NCI-H2029 (cell line): ENCODE results near the gene CFAP299.

Experiments
- DNase-seq: peaks from one replicate; lab custom pipeline; 2025; lab: John Stamatoyannopoulos, UW

The CFAP299 gene

GRCh38 chr4:80515496-80515895, 180.0 kb downstream of the CFAP299 start:
- DNase-seq: no peak

GRCh38 chr4:80521438-80521837, 185.9 kb downstream of the CFAP299 start:
- DNase-seq: no peak

- no peak for DNase-seq
Measured at GRCh38 chr4:80526697-80527096, 191.2 kb downstream of the CFAP299 start.

GRCh38 chr4:80529026-80529425, 193.5 kb downstream of the CFAP299 start:
- DNase-seq: no peak

GRCh38 chr4:80532674-80533333, 197.3 kb downstream of the CFAP299 start:
- DNase-seq: no peak

GRCh38 chr4:80535551-80535950, 200.0 kb downstream of the CFAP299 start:
- no peak for DNase-seq

GRCh38 chr4:80538276-80538926, 202.9 kb downstream of the CFAP299 start:
- DNase-seq: no peak

- no peak for DNase-seq
Measured at GRCh38 chr4:80539190-80539589, 203.7 kb downstream of the CFAP299 start.

- no peak for DNase-seq
Measured at GRCh38 chr4:80540349-80540748, 204.8 kb downstream of the CFAP299 start.

- DNase-seq: no peak
Measured at GRCh38 chr4:80540785-80541469, 205.4 kb downstream of the CFAP299 start.

- no peak for DNase-seq
Measured at GRCh38 chr4:80542747-80543146, 207.2 kb downstream of the CFAP299 start.

GRCh38 chr4:80560337-80560736, 224.8 kb downstream of the CFAP299 start:
- no peak for DNase-seq

GRCh38 chr4:80566203-80566872, 230.8 kb downstream of the CFAP299 start:
- DNase-seq: peak; percentile 1

- DNase-seq: no peak
Measured at GRCh38 chr4:80568891-80569290, 233.4 kb downstream of the CFAP299 start.

- DNase-seq: no peak
Measured at GRCh38 chr4:80576796-80577195, 241.3 kb downstream of the CFAP299 start.

- no peak for DNase-seq
Measured at GRCh38 chr4:80578001-80578400, 242.5 kb downstream of the CFAP299 start.

GRCh38 chr4:80585542-80585941, 250.0 kb downstream of the CFAP299 start:
- DNase-seq: no peak

- no peak for DNase-seq
Measured at GRCh38 chr4:80586716-80587115, 251.2 kb downstream of the CFAP299 start.

- DNase-seq: no peak
Measured at GRCh38 chr4:80587871-80588385, 252.4 kb downstream of the CFAP299 start.

- no peak for DNase-seq
Measured at GRCh38 chr4:80592950-80593349, 257.4 kb downstream of the CFAP299 start.

- no peak for DNase-seq
Measured at GRCh38 chr4:80594701-80595100, 259.2 kb downstream of the CFAP299 start.

GRCh38 chr4:80608281-80608980, 272.9 kb downstream of the CFAP299 start:
- DNase-seq: no peak
